IMR-90 (cell line): ENCODE measurements around the gene SPG11. TPM values are rescaled to one million over a fixed set of nuclear protein-coding genes. Genes with fewer than 3 reads are reported as not detected.

Source experiments
- ATAC-seq: fragments of 200-7000 bp; cut with Tn5 transposase; 2 replicates; pipeline ENCODE4 v1.9.1; 2020; ENCODE audit warnings: low read depth, mild to moderate bottlenecking, moderate library complexity
- BruUV-seq: library from RNA; stranded (reverse); fragments of 400-500 nt; replicated peaks from 2 replicates; lab custom pipeline; 2021; lab: Mats Ljungman, UMichigan
- CTCF ChIA-PET: fragments of 300-600 bp; formaldehyde crosslinking; extraction: SDS; loops from one replicate; lab custom pipeline; 2021; ENCODE audit warnings: antibody characterized with exemption; lab: Yijun Ruan, JAX
- POLR2A ChIA-PET: fragments of 300-600 bp; sonication (Branson Sonifier 250); formaldehyde crosslinking; loops from one replicate; lab custom pipeline; 2022; ENCODE audit warnings: antibody characterized with exemption; ENCODE audit not compliant: unreplicated experiment; lab: Charles Lee
- DNase-seq: peaks from one replicate; pipeline ENCODE4 v3.0.0; 2013
- H2AFZ ChIP-seq: replicated peaks from 2 replicates; pipeline ENCODE3; 2013; ENCODE audit warnings: low read length, mild to moderate bottlenecking; ENCODE audit not compliant: poor library complexity
- H2AK5ac ChIP-seq: 2 replicates; pipeline ENCODE4 v1.6.1; 2013; ENCODE audit warnings: low read depth, low read length, inconsistent platforms
- H2AK9ac ChIP-seq: replicated peaks from 2 replicates; pipeline ENCODE3; 2013; ENCODE audit warnings: mild to moderate bottlenecking, low read depth, low read length, moderate library complexity; ENCODE audit not compliant: poor library complexity
- H2BK120ac ChIP-seq: 2 replicates; pipeline ENCODE4 v1.6.1; 2013; ENCODE audit warnings: low read depth, low read length, inconsistent platforms
- H2BK15ac ChIP-seq: 3 replicates; pipeline ENCODE4 v1.6.1; 2013; ENCODE audit warnings: low read depth, low read length, inconsistent platforms
- H2BK20ac ChIP-seq: 2 replicates; pipeline ENCODE4 v1.6.1; 2013; ENCODE audit warnings: low read depth, mild to moderate bottlenecking, inconsistent platforms, low read length, moderate library complexity
- H2BK5ac ChIP-seq: 2 replicates; pipeline ENCODE4 v1.6.1; 2013; ENCODE audit warnings: mild to moderate bottlenecking, low read depth, low read length, inconsistent platforms; ENCODE audit not compliant: poor library complexity, severe bottlenecking
- H3K14ac ChIP-seq: replicated peaks from 2 replicates; pipeline ENCODE4 v1.6.1; 2013; ENCODE audit warnings: low read depth, low read length, inconsistent platforms
- H3K18ac ChIP-seq: 2 replicates; pipeline ENCODE4 v1.6.1; 2013; ENCODE audit warnings: low read depth, low read length, control low read depth
- H3K23ac ChIP-seq: 2 replicates; pipeline ENCODE4 v1.6.1; 2013; ENCODE audit warnings: low read depth, low read length, inconsistent platforms
- H3K27ac ChIP-seq: 2 replicates; pipeline ENCODE4 v1.5.1; 2013; ENCODE audit warnings: mild to moderate bottlenecking, control low read depth, low read length; ENCODE audit not compliant: insufficient read depth
- H3K27me3 ChIP-seq: 2 replicates; pipeline ENCODE4 v1.6.1; 2013; ENCODE audit warnings: low read length; ENCODE audit not compliant: control insufficient read depth, insufficient read depth
- H3K36me3 ChIP-seq: 2 replicates; pipeline ENCODE4 v1.6.1; 2013; ENCODE audit warnings: low read length, mixed read lengths; ENCODE audit not compliant: control insufficient read depth, insufficient read depth
- H3K4ac ChIP-seq: 2 replicates; pipeline ENCODE4 v1.6.1; 2013; ENCODE audit warnings: low read depth, low read length, inconsistent platforms
- H3K4me1 ChIP-seq: 2 replicates; pipeline ENCODE4 v1.6.1; 2013; ENCODE audit warnings: low read length, mixed read lengths; ENCODE audit not compliant: control insufficient read depth, insufficient read depth
- H3K4me2 ChIP-seq: 2 replicates; pipeline ENCODE4 v1.6.1; 2013; ENCODE audit warnings: low read depth, mild to moderate bottlenecking, control low read depth, low read length, moderate library complexity
- H3K4me3 ChIP-seq: 2 replicates; pipeline ENCODE4 v1.5.1; 2013; ENCODE audit warnings: low read depth, mild to moderate bottlenecking, control low read depth, low read length, moderate library complexity; ENCODE audit not compliant: insufficient read depth
- H3K56ac ChIP-seq: 2 replicates; pipeline ENCODE4 v1.6.1; 2013; ENCODE audit warnings: low read length, inconsistent platforms; ENCODE audit not compliant: insufficient read depth; ENCODE audit errors: extremely low read depth
- H3K79me1 ChIP-seq, 2 experiments: 2 replicates each; pipeline ENCODE4 v1.6.1; 2013; ENCODE audit warnings: low read length in 2 of 2, inconsistent platforms in 1 of 2, low read depth in 1 of 2
- H3K9ac ChIP-seq: 2 replicates; pipeline ENCODE4 v1.6.1; 2013; ENCODE audit warnings: low read depth, low read length, control low read depth
- H3K9me1 ChIP-seq: 2 replicates; pipeline ENCODE4 v1.6.1; 2013; ENCODE audit warnings: low read length, inconsistent platforms; ENCODE audit not compliant: insufficient read depth
- H3K9me3 ChIP-seq: 2 replicates; pipeline ENCODE4 v1.6.1; 2013; ENCODE audit warnings: low read length; ENCODE audit not compliant: control insufficient read depth, insufficient read depth
- H4K20me1 ChIP-seq: 2 replicates; pipeline ENCODE4 v1.6.1; 2013; ENCODE audit warnings: low read length, inconsistent platforms; ENCODE audit not compliant: insufficient read depth
- H4K5ac ChIP-seq: 2 replicates; pipeline ENCODE4 v1.6.1; 2013; ENCODE audit warnings: mild to moderate bottlenecking, low read depth, low read length, control low read depth
- H4K8ac ChIP-seq, 2 experiments: 2 replicates each; pipeline ENCODE4 v1.6.1; 2013; ENCODE audit warnings: low read depth in 2 of 2, low read length in 2 of 2, control low read depth in 1 of 2, inconsistent platforms in 1 of 2
- H4K91ac ChIP-seq: 2 replicates; pipeline ENCODE4 v1.6.1; 2013; ENCODE audit warnings: low read depth, low read length, inconsistent platforms; ENCODE audit not compliant: insufficient read depth
- CEBPB ChIP-seq: IDR thresholded peaks from 2 replicates; pipeline ENCODE4 v1.6.1; 2012; ENCODE audit warnings: low read depth, low read length, improper control_type of control experiment
- CHD1 ChIP-seq: IDR thresholded peaks from 2 replicates; pipeline ENCODE4 v1.6.1; 2012; ENCODE audit warnings: low read depth, low read length, improper control_type of control experiment
- ELK1 ChIP-seq: fragments of 150-350 bp; IDR thresholded peaks from 2 replicates; pipeline ENCODE4 v1.6.1; 2016; ENCODE audit warnings: low read depth, mild to moderate bottlenecking, low read length, moderate library complexity, borderline replicate concordance
- FOS ChIP-seq: fragments of 150-350 bp; IDR thresholded peaks from 2 replicates; pipeline ENCODE4 v1.6.1; 2016; ENCODE audit warnings: low read depth, low read length
- MAFK ChIP-seq: IDR thresholded peaks from 2 replicates; pipeline ENCODE4 v1.6.1; 2012; ENCODE audit warnings: low read depth, low read length, improper control_type of control experiment
- MAZ ChIP-seq: IDR thresholded peaks from 2 replicates; pipeline ENCODE4 v1.6.1; 2012; ENCODE audit warnings: low read depth, mild to moderate bottlenecking, low read length, improper control_type of control experiment, moderate library complexity, borderline replicate concordance
- MXI1 ChIP-seq: IDR thresholded peaks from 2 replicates; pipeline ENCODE4 v1.6.1; 2012; ENCODE audit warnings: low read depth, mild to moderate bottlenecking, low read length, moderate library complexity, borderline replicate concordance
- NFE2L2 ChIP-seq: fragments of 150-350 bp; IDR thresholded peaks from 2 replicates; pipeline ENCODE4 v1.6.1; 2016; ENCODE audit warnings: low read depth, mild to moderate bottlenecking, low read length
- RAD21 ChIP-seq: IDR thresholded peaks from 2 replicates; pipeline ENCODE4 v1.6.1; 2012; ENCODE audit warnings: low read length, improper control_type of control experiment
- RCOR1 ChIP-seq: IDR thresholded peaks from 2 replicates; pipeline ENCODE4 v1.6.1; 2012; ENCODE audit warnings: mild to moderate bottlenecking, low read length, improper control_type of control experiment; ENCODE audit not compliant: insufficient replicate concordance
- RFX5 ChIP-seq: IDR thresholded peaks from 2 replicates; pipeline ENCODE4 v1.8.0; 2012; ENCODE audit warnings: low read depth, mild to moderate bottlenecking, low read length, moderate library complexity
- SMC3 ChIP-seq: fragments of 150-350 bp; IDR thresholded peaks from 2 replicates; pipeline ENCODE4 v1.6.1; 2016; ENCODE audit warnings: low read depth, mild to moderate bottlenecking, antibody characterized with exemption, low read length, moderate library complexity
- dilution Hi-C: fragments of 300-500 bp; cut with HindIII; formaldehyde crosslinking; loops from one replicate; pipeline ENCODE4 v1.14.3; 2018; ENCODE audit warnings: low sequenced_read_pairs; ENCODE audit not compliant: unreplicated experiment
- in situ Hi-C: fragments of 300-500 bp; cut with MboI; formaldehyde crosslinking; loops from 3 replicates; pipeline ENCODE4 v1.14.3; 2019; ENCODE audit warnings: low sequenced_read_pairs, inconsistent platforms, mixed read lengths
- intact Hi-C: fragments of 100-400 bp; cut with micrococcal nuclease; formaldehyde crosslinking; loops from 2 replicates; pipeline ENCODE4 v1.10.0; 2022
- polyA plus RNA-seq, 3 experiments: library from polyadenylated mRNA; depleted of rRNA; stranded (reverse); fragments of >200 nt; gene quantifications; 2 replicates each; pipeline ENCODE4 v1.2.3, GENCODE V29; 2012; ENCODE audit warnings: low replicate concordance in 1 of 3
- total RNA-seq: library from RNA; depleted of rRNA; stranded (reverse); fragments of >200 nt; gene quantifications from 2 replicates; pipeline ENCODE4 v1.2.3, GENCODE V29; 2012
- TF ChIP-seq, protein P1 (sequence below): conservative IDR thresholded peaks from 2 replicates; pipeline ENCODE4 v1.5.1; 2012; ENCODE audit warnings: mild to moderate bottlenecking, low read depth, low read length, improper control_type of control experiment

The SPG11 gene
- total and polyA plus RNA-seq, 2 of the 4 experiments (the other 2 are of a cell fraction), result 30.8 to 32.6 TPM

- no peak overlapping the region for H4K91ac ChIP-seq
- no peak for ATAC-seq
- peaks cover 10% of the 10 kb centered on the region for H3K36me3 ChIP-seq
- H3K56ac ChIP-seq, result no peak overlapping the region
- H2BK20ac ChIP-seq, result no peak overlapping the region
- in situ Hi-C loops (no loop called here), dilution Hi-C loops (no loop called here), intact Hi-C loops (no loop called here)
- no peak overlapping the region for H2BK5ac ChIP-seq
- TF ChIP-seq ELK1 (no peak), CHD1 (no peak), FOS (no peak), MAFK (no peak), RAD21 (no peak), RCOR1 (no peak), SMC3 (no peak), CEBPB (no peak), NFE2L2 (no peak), RFX5 (no peak), MAZ (no peak), MXI1 (no peak)
- TF ChIP-seq, protein P1, sequence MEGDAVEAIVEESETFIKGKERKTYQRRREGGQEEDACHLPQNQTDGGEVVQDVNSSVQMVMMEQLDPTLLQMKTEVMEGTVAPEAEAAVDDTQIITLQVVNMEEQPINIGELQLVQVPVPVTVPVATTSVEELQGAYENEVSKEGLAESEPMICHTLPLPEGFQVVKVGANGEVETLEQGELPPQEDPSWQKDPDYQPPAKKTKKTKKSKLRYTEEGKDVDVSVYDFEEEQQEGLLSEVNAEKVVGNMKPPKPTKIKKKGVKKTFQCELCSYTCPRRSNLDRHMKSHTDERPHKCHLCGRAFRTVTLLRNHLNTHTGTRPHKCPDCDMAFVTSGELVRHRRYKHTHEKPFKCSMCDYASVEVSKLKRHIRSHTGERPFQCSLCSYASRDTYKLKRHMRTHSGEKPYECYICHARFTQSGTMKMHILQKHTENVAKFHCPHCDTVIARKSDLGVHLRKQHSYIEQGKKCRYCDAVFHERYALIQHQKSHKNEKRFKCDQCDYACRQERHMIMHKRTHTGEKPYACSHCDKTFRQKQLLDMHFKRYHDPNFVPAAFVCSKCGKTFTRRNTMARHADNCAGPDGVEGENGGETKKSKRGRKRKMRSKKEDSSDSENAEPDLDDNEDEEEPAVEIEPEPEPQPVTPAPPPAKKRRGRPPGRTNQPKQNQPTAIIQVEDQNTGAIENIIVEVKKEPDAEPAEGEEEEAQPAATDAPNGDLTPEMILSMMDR, result no peak
- H2AK5ac ChIP-seq, result no peak overlapping the region
- H3K14ac ChIP-seq, result no peak overlapping the region
- H3K4me3 ChIP-seq, result no peak overlapping the region
- H3K27ac ChIP-seq, result no peak overlapping the region
- H4K8ac ChIP-seq, result no peak overlapping the region
- H3K4me1 ChIP-seq, result 0 out of 2 replicates have a peak, but pooled peaks cover 1% of the 10 kb centered on the region
- no peak overlapping the region for H3K9ac ChIP-seq
- no peaks in the 10 kb centered on the region for H3K27me3 ChIP-seq
- no peak overlapping the region for H3K18ac ChIP-seq
- H3K23ac ChIP-seq, result no peak overlapping the region
- ChIA-PET POLR2A (interaction anchor here (0.6 kb wide), 1 partner anchor 14 kb away, joined by 8 read pairs; no protein-coding TSS in a partner anchor), CTCF (interaction anchor here (0.7 kb wide), 1 partner anchor 135 kb away, joined by 3 read pairs; no protein-coding TSS in a partner anchor)
- no peak overlapping the region for H2BK15ac ChIP-seq
- peaks cover 2% of the 10 kb centered on the region; the same call in 1 of the 2 replicates for H3K9me1 ChIP-seq
- BruUV-seq, result no TSS peak
- H2BK120ac ChIP-seq, result no peak overlapping the region
- no peak overlapping the region for H3K4me2 ChIP-seq
- no peaks in the 10 kb centered on the region for H4K20me1 ChIP-seq
- no peak overlapping the region for H2AK9ac ChIP-seq
- no peaks in the 10 kb centered on the region for H3K9me3 ChIP-seq
- H3K4ac ChIP-seq, result no peak overlapping the region
- no peak overlapping the region for H4K5ac ChIP-seq
- H2AFZ ChIP-seq, result no peak overlapping the region
- peaks cover 15 to 20% of the 10 kb centered on the region in 2 experiments; a peak in 3 of 4 replicates for H3K79me1 ChIP-seq
- no peak for DNase-seq
Observed at GRCh38 chr15:44657378-44657777, 6.1 kb downstream of the SPG11 start.
